OCI-M2 (cell line): ENCODE data around the gene STX5.
"Not testable (repeated sequence)": the region's sequence is repeated elsewhere in the genome, so short reads cannot be mapped to it uniquely, and the experiment has no call there.

Experiments used
- DNase-seq: peaks from one replicate; lab custom pipeline; 2025; ENCODE audit not compliant: unreplicated experiment; lab: John Stamatoyannopoulos, UW

The STX5 gene

DNA sequence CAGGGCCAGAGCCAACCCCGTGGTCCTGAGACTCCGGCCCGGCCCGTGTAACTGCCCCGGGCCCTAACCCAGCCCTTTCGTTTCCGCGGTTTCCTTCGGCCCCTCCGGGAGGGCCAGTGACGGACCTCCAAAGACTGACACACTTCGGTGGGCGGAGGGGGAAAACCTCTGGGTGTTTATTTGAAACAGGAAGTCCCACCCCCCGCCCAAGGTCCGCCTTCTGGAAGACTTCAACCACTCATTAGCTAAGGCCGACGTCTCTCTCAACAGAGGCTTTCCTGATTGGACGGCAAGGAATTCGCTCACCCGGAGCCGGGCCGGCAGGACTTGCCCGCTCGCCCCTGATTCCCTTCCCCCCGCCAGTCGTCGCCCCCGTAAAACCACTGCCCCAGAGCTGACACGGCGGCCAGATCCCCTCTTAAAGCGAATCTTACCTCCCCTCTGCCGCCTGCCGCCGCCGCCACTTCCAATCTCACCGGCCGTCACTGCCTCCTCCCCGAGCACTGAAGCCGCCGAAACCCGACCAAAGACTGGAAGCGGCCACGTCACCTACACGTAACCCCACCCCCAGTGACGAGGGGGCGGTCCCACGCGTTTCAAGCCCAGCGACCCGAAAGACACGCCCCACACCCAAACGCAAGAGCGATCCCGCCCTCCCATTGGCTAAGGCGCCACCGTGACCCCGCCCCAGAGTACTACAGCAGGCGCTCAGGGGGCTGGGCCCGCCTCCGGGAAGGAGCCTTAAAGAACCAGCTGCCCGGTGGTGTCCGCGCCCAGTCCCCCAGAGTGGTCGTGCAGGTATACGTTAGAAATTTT lies at the start of gene STX5:
TSS of gene STX5 (minus strand) at position 532 of the 816 bp plus-strand sequence. CDS start 808 bp downstream, outside the sequence.
- peak; percentile 67 for DNase-seq

DNA sequence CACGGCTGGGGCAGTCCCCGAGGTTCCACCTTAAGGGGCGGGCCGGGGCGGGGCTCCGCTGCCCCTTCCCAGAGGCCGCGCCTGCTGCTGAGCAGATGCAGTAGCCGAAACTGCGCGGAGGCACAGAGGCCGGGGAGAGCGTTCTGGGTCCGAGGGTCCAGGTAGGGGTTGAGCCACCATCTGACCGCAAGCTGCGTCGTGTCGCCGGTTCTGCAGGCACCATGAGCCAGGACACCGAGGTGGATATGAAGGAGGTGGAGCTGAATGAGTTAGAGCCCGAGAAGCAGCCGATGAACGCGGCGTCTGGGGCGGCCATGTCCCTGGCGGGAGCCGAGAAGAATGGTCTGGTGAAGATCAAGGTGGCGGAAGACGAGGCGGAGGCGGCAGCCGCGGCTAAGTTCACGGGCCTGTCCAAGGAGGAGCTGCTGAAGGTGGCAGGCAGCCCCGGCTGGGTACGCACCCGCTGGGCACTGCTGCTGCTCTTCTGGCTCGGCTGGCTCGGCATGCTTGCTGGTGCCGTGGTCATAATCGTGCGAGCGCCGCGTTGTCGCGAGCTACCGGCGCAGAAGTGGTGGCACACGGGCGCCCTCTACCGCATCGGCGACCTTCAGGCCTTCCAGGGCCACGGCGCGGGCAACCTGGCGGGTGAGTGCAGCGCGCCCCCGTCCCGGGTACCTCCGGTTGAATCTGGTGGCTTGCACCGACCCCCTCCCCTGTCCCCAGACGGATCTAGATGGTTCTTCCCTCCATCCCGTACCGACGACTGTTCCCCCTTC lies 49.1 kb upstream of the STX5 start, which contains the start of gene SLC3A2:
TSS of gene SLC3A2 (plus strand) at position 94 of the 776 bp plus-strand sequence. CDS start at position 222, 128 bp downstream.
- peak; percentile 64 for DNase-seq

DNA sequence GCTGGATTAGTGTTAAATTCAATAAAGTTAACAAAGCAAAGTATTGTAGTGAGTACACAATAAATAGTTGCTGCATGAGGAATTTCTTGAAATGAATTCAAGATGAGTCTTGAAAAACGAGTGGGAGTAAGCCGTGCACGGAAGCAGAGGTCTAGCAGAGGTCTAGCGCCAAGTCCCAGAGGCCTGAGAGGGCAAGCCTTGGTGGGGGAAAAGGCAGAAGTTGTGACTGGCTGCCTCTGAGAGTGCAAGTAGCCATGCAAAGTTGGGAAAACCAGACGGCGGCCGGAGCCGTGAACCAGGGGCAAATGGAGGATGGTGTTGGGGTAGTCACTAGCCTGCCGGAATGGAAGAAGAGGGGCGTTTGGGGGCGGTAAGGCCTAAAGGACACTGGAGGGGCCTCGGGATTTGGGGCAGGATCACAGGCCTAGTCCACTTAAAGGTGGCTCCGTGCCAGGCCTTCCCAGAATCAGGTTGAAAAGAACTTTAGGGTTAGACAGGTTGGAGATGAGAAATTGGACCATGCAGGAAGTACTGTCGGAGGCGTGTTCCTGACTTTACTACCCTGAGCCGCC lies 48.5 kb upstream of the STX5 start:
- DNase-seq, result no peak

GRCh38 chr11:62879235-62879978 lies 47.6 kb upstream of the STX5 start:
- DNase-seq, result no peak

- no peak for DNase-seq
Observed at GRCh38 chr11:62876712-62877111, 44.9 kb upstream of the STX5 start.

GRCh38 chr11:62875698-62876478 lies 44.0 kb upstream of the STX5 start:
- no peak for DNase-seq

DNA sequence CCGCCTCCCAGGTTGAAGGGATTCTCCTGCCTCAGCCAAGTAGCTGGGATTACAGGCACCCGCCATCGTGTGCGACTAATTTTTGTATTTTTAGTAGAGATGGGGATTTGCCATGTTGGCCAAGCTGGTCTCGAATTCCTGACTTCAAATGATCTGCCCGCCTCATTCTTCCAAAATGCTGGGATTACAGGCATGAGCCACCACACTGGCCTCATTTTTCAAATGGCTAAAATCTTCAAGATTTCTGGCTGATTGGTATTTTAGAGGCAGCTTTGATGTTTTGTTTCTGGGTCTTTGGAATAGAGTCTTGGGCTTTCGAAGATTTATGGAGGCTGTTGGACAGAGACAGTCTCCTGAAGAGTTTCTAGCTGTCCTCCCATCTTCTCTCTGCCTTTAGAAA lies 43.0 kb upstream of the STX5 start:
- no peak for DNase-seq

- DNase-seq, result no peak
Observed at GRCh38 chr11:62865635-62866034, 33.8 kb upstream of the STX5 start.

- no peak for DNase-seq
Observed at GRCh38 chr11:62863687-62864335, 32.0 kb upstream of the STX5 start.

DNA sequence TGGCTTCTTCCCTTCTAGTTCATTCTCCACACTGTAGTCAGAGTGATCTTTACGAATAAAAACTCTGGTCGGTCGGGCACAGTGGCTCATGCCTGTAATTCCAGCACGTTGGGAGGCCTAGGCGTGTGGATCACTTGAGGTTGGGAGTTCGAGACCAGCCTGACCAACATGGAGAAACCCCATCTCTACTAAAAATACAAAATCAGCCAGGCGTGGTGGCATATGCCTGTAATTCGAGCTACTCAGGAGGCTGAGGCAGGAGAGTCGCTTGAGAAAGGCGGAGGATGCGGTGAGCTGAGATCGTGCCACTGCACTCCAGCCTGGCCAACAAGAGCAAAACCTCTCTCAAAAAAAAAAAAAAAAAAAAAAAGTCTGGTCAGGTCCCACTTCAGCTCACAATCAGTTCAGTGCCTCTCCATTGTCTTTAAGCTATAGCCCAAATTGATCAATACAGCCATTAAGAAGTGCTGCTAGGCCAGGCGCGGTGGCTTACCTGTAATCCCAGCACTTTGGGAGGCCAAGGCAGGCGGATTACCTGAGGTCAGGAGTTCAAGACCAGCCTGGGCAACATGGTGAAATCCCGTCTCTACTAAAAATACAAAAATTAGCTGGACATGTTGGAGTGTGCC lies 29.8 kb upstream of the STX5 start:
- DNase-seq, result not testable (repeated sequence)

- DNase-seq, result no peak
Observed at GRCh38 chr11:62860835-62861563, 29.1 kb upstream of the STX5 start.

DNA sequence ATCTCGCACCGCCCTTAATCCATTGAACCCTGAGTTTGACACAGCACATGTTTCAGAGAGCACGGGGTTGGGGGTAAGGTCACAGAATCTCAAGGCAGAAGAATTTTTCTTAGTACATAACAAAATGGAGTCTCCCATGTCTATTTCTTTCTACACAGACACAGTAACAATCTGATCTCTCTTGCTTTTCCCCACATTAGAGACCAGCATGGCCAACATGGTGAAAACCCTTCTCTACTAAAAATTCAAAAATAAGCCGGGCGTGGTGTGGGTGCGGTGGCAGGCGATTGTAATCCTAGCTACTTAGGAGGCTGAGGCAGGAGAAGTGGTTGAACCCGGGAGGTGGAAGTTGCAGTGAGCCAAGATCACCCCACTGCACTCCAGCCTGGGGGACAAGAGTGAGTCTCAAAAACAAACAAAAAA lies 27.4 kb upstream of the STX5 start:
- not testable (repeated sequence) for DNase-seq

DNA sequence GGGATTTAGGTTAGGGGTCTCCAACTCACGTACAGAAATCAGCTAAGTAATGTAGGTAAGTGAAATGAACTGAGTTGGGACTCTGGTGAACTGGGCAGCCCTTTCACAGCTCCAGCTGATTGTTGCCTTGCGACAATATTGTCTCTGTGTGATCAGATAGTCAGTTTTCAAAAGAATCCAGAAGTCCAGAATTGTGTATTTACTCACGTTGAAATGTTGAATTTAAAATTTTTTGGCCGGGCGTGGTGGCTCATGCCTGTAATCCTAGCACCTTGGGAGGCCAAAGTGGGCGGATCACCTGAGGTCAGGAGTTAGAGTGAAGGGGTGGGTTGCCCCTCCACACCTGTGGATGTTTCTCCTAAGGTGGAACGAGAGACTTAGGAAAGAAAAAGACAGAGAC lies 26.4 kb upstream of the STX5 start:
- DNase-seq, result no peak

- no peak for DNase-seq
Observed at GRCh38 chr11:62857541-62857982, 25.7 kb upstream of the STX5 start.

- DNase-seq, result no peak
Observed at GRCh38 chr11:62856333-62856895, 24.6 kb upstream of the STX5 start.

GRCh38 chr11:62855571-62856332 lies 23.9 kb upstream of the STX5 start:
- peak; percentile 61 for DNase-seq

DNA sequence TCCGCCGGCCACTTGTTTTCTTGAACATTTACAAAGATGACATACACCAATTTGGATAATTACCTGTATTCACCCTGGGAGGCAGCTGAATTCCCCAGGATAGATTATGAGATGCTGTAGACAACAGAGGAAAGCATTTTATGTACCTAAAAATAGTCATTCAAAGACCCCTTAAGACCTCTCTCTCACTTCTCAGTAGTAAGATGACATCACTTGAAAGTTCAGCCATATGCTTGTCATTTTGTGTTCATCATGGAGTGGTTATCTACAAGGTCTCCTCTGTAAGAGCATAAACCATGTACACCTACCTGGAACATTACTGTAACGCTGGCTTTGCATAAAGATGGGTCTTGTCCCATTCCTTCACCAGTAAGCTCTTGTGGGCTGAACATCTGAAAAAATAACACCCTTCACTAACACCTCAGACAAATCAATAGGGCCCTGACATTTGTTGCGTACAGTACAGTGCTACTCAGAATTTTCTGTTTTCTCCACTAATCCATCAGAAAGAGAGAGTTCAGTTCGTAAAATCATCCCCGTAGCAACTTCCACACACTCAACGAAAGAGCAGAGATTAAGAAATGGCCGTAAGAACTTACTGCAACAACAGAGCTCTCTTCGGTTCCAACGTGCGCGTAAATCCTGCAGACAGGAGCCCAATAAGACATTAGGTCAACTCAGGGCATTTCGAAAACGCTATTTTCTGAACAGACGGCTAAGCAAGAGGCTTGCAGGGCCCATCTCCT lies 23.1 kb upstream of the STX5 start:
- no peak for DNase-seq
